KG1 (cell line): ENCODE measurements around the gene SULT4A1.

ENCODE experiments used
- DNase-seq: peaks from one replicate; lab custom pipeline; 2025; lab: John Stamatoyannopoulos, UW

Gene SULT4A1

DNA sequence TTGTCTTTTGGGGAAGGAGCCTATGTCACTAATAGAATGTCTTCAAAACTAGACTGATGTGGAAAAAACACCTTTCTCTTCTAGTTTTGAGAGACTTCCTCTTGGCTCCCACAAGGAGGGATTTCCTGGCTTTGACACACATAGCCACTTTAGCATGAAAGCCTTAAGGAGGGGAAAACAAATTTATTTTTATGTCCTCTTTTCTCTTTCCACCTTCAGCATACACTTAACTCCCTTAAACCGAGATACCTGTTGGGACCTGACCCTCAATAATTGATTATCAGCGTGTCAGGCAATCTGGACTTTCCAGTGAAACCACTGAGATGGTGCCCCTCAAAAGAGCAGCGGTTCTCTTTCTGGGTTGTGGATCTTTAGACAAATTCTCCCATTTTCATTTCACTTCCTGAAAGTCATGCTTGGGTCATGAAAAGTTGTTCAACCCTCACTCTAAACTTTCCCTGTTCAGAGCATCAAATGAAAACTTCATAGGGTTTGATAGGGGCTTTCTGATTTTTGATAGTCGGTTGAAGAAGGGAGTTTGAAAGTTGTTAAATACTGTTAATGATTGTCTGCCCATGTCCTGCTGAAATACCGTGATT is 59.3 kb downstream of the SULT4A1 start:
- DNase-seq = no peak

DNA sequence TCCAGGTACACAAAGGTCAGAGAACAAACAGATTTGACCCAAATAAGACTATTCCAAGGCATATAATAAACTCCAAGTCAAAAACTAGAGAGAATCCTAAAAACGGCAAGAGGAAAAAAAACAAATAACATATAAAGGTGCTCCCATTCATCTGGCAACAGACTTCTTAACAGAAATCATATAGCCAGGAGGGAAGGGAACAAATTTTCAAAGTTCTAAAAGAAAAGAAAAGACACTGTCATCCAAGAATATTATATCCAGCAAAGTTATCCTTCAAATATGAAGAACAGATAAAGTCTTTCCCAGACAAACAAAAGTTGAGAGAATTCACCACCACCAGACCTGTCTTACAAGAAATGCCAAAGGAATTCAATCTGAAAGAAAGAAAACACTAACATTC is 61.3 kb downstream of the SULT4A1 start:
- no peak for DNase-seq

DNA sequence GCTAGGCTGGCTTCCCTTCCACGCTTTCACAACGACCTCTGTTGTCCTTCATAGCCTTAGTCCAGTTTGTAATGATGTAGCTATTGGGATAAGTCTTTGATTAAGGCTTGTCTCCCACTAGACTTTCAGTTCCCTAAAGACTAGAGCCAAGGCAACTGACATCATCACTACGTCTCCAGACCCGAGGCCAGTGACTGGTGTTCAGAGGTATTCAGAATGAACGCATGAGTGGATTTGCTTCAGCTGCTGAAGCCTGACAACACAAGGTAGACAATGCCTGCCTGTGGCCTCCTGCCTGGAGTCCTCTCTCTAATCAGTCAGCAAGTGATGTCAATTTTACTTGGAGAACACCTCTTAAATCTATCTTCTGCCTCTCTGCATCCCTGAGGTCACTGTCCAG is 63.8 kb downstream of the SULT4A1 start:
- DNase-seq = no peak

DNA sequence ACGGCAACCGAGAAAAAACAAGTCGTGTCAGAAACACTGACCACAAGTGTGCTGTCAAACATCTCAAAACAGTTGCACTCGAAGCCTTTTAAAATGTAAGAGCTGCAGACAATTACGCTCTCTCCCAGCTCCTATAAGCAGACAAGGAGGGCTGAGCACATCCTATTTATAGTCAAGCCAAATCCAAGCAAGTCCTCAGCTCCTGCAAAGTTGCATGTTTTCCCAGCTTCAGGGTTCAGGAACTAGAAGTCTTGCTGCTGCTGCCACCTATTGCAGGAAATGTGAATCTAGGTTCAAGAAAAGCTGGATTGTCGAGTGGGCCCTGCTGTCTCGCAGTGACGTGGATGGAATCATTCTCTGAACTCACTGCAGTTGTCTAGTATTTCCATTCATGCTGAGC is 65.7 kb downstream of the SULT4A1 start:
- no peak for DNase-seq

DNA sequence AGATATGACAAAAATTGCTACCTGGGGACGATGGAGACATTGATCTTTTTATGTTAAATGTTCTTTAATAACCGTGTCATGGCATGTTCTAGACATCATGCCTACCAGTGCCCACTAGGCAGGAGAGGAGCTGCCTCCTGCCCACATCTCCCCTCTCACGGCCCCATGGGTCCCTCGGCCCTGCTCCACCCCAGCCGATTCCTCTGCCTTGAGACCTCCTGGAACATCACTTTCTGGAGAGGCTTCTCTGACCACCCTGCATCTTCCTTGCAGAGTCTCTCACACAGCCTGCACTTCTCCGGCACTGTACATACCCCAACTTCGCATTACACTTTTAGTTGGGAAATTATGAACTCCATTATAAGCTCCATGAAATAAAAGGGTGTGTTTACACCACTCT is 67.0 kb downstream of the SULT4A1 start:
- DNase-seq = no peak

DNA sequence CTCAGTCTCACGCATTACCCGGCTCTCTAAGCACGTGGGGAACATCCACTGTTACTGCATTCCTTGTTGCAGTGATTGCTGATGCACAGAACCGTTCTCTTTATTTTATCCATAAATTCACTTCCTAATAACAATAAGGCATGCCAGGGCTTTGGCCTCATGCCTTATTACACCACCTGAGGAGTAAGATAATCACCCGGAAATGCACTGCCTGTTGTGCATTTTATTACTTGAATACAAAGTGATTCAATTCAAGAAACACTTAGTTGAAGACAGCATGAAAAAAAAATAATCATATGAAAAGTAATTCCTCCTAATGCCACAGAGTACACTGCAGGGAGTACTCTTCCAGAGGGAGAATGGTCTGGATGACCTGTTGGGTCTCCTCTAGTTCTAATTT is 69.4 kb downstream of the SULT4A1 start:
- no peak for DNase-seq

DNA sequence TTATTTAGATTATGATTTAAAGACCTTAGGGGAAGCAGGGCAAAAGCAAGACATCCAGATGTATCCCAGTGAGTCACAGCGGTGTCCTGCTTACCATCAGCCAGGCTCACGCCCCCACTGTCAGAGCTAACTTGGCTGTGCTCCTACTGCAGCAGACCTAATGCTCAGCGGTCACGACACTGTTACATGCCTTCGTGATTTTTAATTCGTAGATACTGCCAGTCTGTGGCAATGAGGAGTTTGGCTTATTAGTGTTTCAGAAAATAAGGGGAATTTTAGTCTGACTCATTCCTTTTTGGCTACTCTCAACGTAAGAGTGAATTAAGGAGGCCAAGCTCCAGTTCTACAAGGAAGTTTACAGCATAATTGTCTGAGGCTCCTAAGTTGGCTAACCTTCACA is 72.9 kb downstream of the SULT4A1 start:
- DNase-seq = no peak

DNA sequence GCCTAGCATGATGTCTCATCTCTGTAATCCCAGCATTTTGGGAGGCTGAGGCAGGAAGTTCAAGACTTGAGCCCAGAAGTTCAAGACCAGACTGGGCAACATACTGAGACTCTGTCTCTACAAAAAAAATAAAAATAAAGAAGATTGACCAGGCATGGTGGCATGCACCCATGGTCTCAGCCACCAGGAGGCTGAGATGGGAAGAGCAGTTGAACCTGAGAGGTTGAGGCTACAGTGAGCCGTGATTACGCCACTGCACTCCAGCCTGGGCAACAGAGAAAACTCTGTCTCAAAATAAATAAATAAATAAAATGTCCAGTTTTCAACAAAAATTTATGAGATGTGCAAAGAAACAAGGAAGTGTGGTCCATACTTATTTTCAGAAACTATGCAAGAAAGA is 78.5 kb downstream of the SULT4A1 start:
- no peak for DNase-seq

DNA sequence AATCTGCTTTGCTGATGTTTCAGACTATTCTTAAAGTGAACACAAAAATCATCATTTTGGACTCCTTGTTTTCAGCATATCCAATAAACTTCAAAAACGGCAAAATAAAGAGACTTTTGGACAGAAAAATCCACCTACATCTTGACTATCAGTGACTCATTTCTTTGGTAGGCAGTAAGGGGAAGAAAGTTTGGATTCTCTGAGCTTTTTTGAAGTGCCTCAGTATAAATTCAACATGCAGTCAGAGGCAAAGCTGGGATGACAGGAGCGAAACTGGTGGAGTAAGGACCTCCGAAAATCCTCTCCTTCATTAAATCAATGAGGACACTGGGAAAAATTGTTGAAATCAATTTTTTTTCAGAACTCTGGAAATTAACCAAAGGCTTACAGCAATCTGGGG is 79.9 kb downstream of the SULT4A1 start:
- DNase-seq = no peak

DNA sequence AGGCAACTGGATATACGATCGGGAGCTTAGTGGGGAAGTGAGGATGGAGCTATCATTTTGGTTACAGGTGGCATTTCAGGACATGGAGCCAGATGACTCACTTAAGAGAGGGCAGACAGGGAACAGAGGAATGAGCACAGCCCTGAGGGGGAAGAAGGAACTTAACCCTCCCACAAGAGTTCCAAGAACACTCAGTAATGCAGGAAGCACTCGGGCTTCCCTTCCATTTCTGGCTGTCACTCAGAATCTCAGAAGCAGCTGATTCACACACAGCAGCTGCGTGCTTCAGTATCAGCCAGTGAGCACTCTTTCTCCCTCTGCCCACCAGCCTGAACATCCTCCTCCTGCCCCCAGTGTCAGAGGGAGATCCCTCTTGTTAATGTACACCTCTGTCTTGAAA is 85.0 kb downstream of the SULT4A1 start:
- DNase-seq = no peak

DNA sequence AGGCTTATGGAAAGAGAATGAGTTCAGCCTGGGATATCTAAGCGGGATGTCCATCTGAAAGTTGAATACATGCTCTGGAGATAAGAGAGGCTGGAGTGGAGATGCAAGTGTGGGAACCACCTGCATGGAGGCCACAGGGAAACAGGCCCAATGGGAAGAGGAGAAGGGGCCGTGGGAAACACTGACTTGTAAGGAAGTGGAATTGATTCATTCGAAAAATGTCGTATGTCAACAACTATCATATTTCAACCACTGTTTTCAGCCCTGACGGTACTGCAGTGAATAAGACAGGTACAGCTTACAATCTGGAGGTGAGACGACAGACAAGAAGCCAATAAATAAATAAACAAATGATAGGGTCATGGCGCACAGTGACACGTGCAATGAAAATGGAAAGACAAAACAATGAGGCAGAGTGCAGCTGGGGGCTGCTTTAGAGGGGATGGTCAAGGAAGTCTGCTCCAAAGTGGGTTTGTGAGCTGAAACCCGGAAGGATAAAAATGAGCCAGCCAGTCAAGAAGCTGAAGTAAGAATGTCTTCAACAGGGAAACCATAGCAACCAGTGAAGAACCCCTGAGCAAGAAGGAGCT is 86.1 kb downstream of the SULT4A1 start:
- no peak for DNase-seq
